Fibroblast of lung (primary cell): ENCODE results near the gene TMC6.
"Not testable (repeated sequence)": the region's sequence is repeated elsewhere in the genome, so short reads cannot be mapped to it uniquely, and the experiment has no call there.

Experiments
- CTCF ChIP-seq, 2 donors: IDR thresholded peaks in 1 of 2; conservative IDR thresholded peaks in 1 of 2; 1 replicate in 1 of 2; 2 replicates in 1 of 2; pipeline ENCODE4 v1.5.1; 2011 to 2012; ENCODE audit warnings: low read length in 2 of 2, control low read depth in 1 of 2, inconsistent platforms in 1 of 2, low read depth in 1 of 2, mild to moderate bottlenecking in 1 of 2
- EZH2 ChIP-seq: IDR thresholded peaks from 2 replicates; pipeline ENCODE4 v1.5.1; 2012; ENCODE audit warnings: low read length, control low read depth, mild to moderate bottlenecking; ENCODE audit errors: missing control alignments

GRCh38 chr17:78082355-78082872, 46.1 kb downstream of the TMC6 start:
- not testable (repeated sequence) for TF ChIP-seq CTCF (conservative IDR thresholded peaks at IDR 0.05 in 1 of 2, IDR thresholded peaks at IDR 0.05 in 1 of 2; ENCODE audit: low read depth in 1 of 2, low read length in 2 of 2); EZH2
